Central memory CD8-positive, alpha-beta T cell (primary cell): ENCODE data around the gene MACROD1.
A peak's percentile ranks its signal among the peaks of the same experiment; 100 is the strongest.

Experiments
- ATAC-seq: fragments of 150-1000 bp; cut with Tn5 transposase; replicated peaks from 2 replicates; pipeline ENCODE4 v1.10.0; 2022; ENCODE audit warnings: mild to moderate bottlenecking, moderate FRiP score, moderate number of reproducible peaks; ENCODE audit not compliant: poor library complexity, severe bottlenecking; ENCODE audit errors: extremely low read depth
- DNase-seq, 2 donors: peaks; one replicate each; pipeline ENCODE4 v3.0.0; 2021; ENCODE audit warnings: low spot score in 2 of 2
- H3K27ac Mint-ChIP-seq: one replicate; pipeline ENCODE4 v1.8.0; 2022; ENCODE audit warnings: low read depth, mild to moderate bottlenecking, moderate library complexity, mixed read lengths
- H3K27me3 Mint-ChIP-seq: one replicate; pipeline ENCODE4 v1.8.0; 2022; ENCODE audit warnings: mixed read lengths
- H3K36me3 Mint-ChIP-seq: one replicate; pipeline ENCODE4 v1.8.0; 2022; ENCODE audit warnings: mild to moderate bottlenecking, moderate library complexity, mixed read lengths; ENCODE audit not compliant: insufficient read depth
- H3K4me1 Mint-ChIP-seq: one replicate; pipeline ENCODE4 v1.8.0; 2022; ENCODE audit warnings: mixed read lengths
- H3K4me3 Mint-ChIP-seq: one replicate; pipeline ENCODE4 v1.8.0; 2022; ENCODE audit warnings: mild to moderate bottlenecking, moderate library complexity, mixed read lengths
- H3K9me3 Mint-ChIP-seq: one replicate; pipeline ENCODE4 v1.8.0; 2022; ENCODE audit warnings: mixed read lengths

Gene MACROD1

GRCh38 chr11:64156235-64157011 is 9.5 kb downstream of the MACROD1 start:
- Mint-ChIP-seq H3K4me3 (no peak overlapping the region), H3K27me3 (no peaks in the 10 kb centered on the region), H3K9me3 (no peaks in the 10 kb centered on the region), H3K27ac (no peak overlapping the region), H3K36me3 (peaks cover 1% of the 10 kb centered on the region), H3K4me1 (peaks cover 5% of the 10 kb centered on the region)
- no peak for DNase-seq
- ATAC-seq, result no peak

- DNase-seq, result no peak
Observed at GRCh38 chr11:64153812-64154211, 12.1 kb downstream of the MACROD1 start.

DNA sequence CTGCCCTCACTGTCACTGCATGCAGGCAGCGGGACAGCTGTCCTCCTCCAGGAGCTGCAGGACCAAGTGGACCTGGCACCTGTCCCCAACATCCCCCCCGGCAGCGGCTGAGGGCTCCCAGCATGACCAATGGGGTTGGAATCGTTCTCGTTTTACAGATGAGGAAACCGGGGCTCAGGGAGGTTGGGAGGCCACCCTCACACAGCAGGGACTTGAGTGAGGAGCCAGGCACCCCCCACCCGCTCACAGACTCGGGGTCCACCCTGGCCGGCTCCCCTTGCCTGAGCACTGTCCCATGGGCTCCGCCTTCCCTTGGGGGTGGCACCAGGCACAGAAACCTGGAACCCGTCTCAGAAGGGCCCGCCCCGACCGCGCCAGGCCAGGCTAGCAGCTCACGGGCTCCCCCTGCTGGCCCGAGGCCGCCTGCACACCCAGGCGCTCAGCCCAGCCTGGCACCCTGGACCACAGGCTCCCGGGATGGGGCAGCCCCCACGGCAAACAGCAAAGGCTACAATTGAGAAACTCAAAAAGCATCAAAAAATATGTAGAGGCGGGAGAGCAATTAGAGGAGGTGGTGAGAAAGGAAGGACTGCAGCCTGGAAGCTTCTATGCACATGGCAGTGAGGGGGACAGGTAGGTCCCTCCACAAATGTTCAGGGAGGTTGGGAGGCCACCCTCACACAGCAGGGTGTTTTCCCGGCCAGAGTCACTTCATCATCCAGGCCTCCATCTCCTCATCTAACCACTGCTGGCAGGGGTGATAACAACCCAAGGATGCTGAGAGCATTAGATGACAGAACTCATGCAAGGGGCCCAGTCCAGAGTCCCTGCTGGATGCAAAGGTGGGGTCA is 12.8 kb downstream of the MACROD1 start:
- DNase-seq, result peak; percentile 48 to 69
- H3K27me3 Mint-ChIP-seq, result no peaks in the 10 kb centered on the region
- no peaks in the 10 kb centered on the region for H3K9me3 Mint-ChIP-seq
- H3K4me3 Mint-ChIP-seq, result no peak overlapping the region
- no peak overlapping the region for H3K27ac Mint-ChIP-seq
- H3K4me1 Mint-ChIP-seq, result peaks cover 11% of the 10 kb centered on the region
- peaks cover 1% of the 10 kb centered on the region for H3K36me3 Mint-ChIP-seq
- peak; percentile 84 for ATAC-seq

More at GRCh38 chr11:64153812-64154211, 12.1 kb downstream of the MACROD1 start:
- Mint-ChIP-seq H3K4me1 (peaks cover 5% of the 10 kb centered on the region), H3K27me3 (no peaks in the 10 kb centered on the region), H3K4me3 (no peak overlapping the region), H3K27ac (no peak overlapping the region), H3K36me3 (peaks cover 1% of the 10 kb centered on the region), H3K9me3 (no peaks in the 10 kb centered on the region)
- ATAC-seq, result no peak

DNA sequence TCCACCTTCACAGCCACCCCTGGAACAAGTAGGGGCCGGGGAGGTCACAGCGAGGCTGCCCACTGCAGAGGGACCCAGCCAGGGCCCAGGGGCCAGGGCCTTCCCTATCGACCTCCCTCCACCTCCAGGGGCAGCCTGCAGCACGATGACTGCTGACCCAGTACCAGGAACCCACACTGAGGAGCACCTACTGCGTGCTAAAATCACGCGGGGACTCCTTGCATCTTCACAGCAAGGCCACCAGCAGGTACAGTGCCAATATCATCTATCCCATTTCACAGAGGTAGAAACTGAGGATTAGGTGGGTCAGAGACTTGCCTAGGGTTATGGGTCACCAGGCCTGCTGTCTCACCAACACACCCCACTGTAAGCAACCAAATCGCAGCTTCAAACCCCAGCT is 14.6 kb downstream of the MACROD1 start:
- H3K4me3 Mint-ChIP-seq, result no peak overlapping the region
- H3K36me3 Mint-ChIP-seq, result peaks cover 1% of the 10 kb centered on the region
- peaks cover 17% of the 10 kb centered on the region for H3K4me1 Mint-ChIP-seq
- DNase-seq, result no peak
- ATAC-seq, result no peak
- H3K27me3 Mint-ChIP-seq, result no peaks in the 10 kb centered on the region
- H3K9me3 Mint-ChIP-seq, result no peaks in the 10 kb centered on the region
- H3K27ac Mint-ChIP-seq, result no peak overlapping the region

GRCh38 chr11:64150481-64151239 is 15.3 kb downstream of the MACROD1 start:
- H3K27ac Mint-ChIP-seq, result no peak overlapping the region

DNA sequence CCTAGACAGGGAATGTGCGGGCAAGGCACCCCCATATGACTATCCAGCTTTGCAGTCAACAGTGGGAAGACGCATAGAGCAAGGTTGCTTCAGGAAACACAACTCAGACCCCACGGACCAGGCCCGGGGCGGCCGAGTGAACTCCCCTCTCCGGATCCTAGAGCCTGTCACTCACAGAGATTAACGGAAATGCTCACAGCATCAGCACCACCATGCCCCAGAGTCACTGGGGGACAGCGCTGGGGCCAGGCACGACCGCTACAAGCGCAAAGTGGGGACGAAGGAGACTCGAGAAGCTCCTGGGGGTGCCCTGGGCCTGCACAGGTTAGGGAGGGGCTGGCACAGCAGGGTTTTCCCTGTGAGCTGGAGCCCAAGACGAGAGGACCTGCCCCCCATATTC is 15.9 kb downstream of the MACROD1 start:
- H3K27me3 Mint-ChIP-seq, result no peaks in the 10 kb centered on the region
- no peak for DNase-seq
- H3K27ac Mint-ChIP-seq, result no peak overlapping the region
- no peak for ATAC-seq
- peaks cover 17% of the 10 kb centered on the region for H3K4me1 Mint-ChIP-seq
- H3K9me3 Mint-ChIP-seq, result no peaks in the 10 kb centered on the region
- H3K36me3 Mint-ChIP-seq, result peaks cover 1% of the 10 kb centered on the region
- no peak overlapping the region for H3K4me3 Mint-ChIP-seq

More at GRCh38 chr11:64150481-64151239, 15.3 kb downstream of the MACROD1 start:
- Mint-ChIP-seq H3K27me3 (no peaks in the 10 kb centered on the region), H3K4me1 (peaks cover 17% of the 10 kb centered on the region), H3K4me3 (no peak overlapping the region), H3K9me3 (no peaks in the 10 kb centered on the region), H3K36me3 (peaks cover 1% of the 10 kb centered on the region)
- no peak for ATAC-seq
- DNase-seq, result no peak

- Mint-ChIP-seq H3K27me3 (no peaks in the 10 kb centered on the region), H3K9me3 (no peaks in the 10 kb centered on the region), H3K36me3 (peaks cover 1% of the 10 kb centered on the region), H3K4me3 (no peak overlapping the region), H3K27ac (no peak overlapping the region), H3K4me1 (peaks cover 17% of the 10 kb centered on the region)
- DNase-seq, result no peak
- no peak for ATAC-seq
Observed at GRCh38 chr11:64148917-64149617, 16.8 kb downstream of the MACROD1 start.

DNA sequence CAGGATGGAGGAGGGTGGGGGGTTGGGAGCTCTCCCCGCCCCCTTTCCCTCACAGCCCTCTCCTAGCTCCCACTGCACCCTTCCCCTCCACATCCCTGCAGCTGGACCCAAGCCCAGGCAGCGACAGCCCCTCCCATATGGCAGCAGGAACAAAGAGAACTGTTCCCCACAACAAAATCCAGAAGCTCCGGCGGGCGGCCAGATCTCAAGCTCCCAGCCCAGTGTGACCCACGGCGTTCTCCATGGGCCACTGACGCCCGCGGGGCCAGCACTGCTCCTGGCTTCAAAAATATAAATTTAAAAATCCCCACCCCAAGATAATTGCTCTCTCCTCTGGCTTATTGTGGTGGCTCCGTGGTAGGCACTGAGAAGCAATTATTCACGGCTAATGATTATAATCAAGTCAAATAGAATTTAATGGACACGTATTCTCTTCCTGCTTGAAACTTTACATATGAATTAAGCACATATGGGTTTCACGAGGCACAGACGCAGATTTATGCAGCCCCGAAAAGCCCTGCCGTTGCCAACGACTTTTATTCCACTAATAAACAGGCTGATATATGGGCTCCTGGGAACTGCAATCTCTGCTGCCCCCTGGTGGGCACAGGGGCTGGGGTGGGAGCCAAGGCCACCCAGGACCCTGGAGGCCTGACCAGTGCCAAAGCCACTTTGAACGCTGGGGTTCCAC is 17.5 kb downstream of the MACROD1 start:
- no peak overlapping the region for H3K27ac Mint-ChIP-seq
- H3K36me3 Mint-ChIP-seq, result peaks cover 1% of the 10 kb centered on the region
- peaks cover 17% of the 10 kb centered on the region for H3K4me1 Mint-ChIP-seq
- DNase-seq (peak; percentile 52 to 65), ATAC-seq (peak; percentile 59)
- no peaks in the 10 kb centered on the region for H3K27me3 Mint-ChIP-seq
- H3K4me3 Mint-ChIP-seq, result no peak overlapping the region
- H3K9me3 Mint-ChIP-seq, result no peaks in the 10 kb centered on the region

DNA sequence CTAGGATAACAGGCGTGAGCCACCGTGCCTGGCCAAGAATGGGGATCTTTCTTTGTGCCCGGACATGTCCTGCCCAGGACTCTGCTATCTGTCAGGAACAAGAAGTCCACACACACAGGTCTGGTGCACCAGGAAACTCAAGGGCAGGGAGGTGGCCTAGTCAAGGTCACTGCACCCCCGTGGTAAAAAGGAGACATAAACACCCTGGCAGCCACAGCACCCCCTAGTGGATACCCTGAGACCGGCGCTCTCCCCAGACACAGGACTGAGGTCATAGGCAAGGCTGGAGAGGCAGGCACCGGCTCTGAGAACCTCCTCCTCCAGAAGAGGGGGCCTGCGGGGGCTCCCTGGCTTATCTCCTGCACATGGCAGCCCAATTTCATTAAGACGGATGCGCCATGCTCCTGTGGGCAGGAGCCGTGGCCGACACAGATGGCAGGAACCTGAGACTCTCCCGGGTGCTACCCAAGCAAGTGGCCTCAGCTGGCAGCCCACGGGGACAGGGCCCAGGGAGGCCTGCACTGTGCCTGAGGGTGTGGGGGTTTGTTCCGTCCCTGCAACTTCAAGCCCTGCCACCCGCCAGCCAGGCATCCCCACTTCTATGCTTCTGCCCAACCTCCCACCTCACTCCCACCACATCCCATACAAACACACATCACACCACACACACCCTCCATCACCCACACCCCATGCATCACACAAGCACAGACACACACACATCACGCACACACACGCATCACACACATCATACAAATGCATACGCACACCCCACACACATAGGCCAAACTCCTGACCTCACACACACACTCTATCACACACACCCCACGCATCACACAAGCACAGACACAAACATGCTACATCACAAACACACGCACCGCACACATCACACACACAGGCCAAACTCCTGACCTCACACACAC is 19.6 kb downstream of the MACROD1 start:
- no peak overlapping the region for H3K4me3 Mint-ChIP-seq
- ATAC-seq (peak; percentile 49), DNase-seq (peak; percentile 47 to 50)
- no peaks in the 10 kb centered on the region for H3K36me3 Mint-ChIP-seq
- H3K27me3 Mint-ChIP-seq, result no peaks in the 10 kb centered on the region
- no peak overlapping the region for H3K27ac Mint-ChIP-seq
- no peaks in the 10 kb centered on the region for H3K9me3 Mint-ChIP-seq
- H3K4me1 Mint-ChIP-seq, result peaks cover 12% of the 10 kb centered on the region

DNA sequence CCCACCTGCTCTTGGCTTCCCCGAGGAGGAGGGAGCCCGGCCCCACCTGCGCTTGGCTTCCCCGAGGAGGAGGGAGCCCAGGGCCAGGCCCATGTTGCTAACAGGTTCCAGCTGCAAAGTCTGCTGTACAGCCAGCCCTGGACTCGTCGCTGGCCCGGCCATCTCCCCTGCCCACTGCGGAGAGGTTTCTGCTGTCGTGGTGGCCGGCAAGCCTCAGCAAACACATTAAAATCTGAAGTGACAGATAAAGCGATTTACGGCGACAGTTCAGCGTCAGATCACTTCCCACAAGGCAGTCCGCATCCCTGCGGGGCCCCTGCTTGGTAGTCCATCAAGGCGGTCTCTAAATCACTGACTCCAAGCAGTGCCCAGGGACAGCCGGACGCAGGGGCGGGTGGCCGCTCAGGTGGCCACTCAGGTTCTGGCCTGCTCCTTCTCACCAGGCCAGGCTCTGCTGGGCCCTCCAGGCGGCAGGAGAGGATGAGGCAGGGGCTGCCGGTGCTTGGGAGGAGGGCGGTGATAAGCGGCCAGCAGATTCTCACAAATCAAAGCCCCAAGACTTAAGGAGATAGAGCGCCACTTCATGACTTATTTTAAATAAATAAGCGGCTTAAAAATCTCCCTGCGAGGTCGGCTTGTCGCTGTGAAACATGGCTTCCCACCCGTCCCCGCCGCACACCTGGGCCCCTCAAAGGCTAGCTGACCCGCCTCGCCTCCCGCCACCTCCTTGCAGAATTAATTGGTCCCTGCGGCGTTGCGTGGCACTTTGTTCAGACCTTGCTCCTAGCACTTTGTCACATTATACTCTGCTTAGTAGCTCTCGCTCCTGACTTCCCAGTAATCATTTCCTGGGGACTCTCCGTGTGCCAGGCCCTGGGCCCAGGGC is 21.1 kb downstream of the MACROD1 start:
- DNase-seq (no peak), ATAC-seq (no peak)
- H3K27me3 Mint-ChIP-seq, result no peaks in the 10 kb centered on the region
- no peaks in the 10 kb centered on the region for H3K9me3 Mint-ChIP-seq
- no peak overlapping the region for H3K27ac Mint-ChIP-seq
- no peak overlapping the region for H3K4me3 Mint-ChIP-seq
- no peaks in the 10 kb centered on the region for H3K36me3 Mint-ChIP-seq
- H3K4me1 Mint-ChIP-seq, result peaks cover 12% of the 10 kb centered on the region
